ENCODE results near the gene RERG. TPM values are rescaled to one million over a fixed set of nuclear protein-coding genes. Genes with fewer than 3 reads are reported as not detected.

Gene RERG
- total RNA-seq, 1 experiment from 2014 or later, result not detected

GRCh38 chr12:15218794-15219193 lies 2.4 kb downstream of the RERG start:
- DNase-seq (ENCODE audit: low spot score), result no peak

GRCh38 chr12:15216036-15216889 lies 5.0 kb downstream of the RERG start:
- no peak for DNase-seq (ENCODE audit: low spot score)

DNA sequence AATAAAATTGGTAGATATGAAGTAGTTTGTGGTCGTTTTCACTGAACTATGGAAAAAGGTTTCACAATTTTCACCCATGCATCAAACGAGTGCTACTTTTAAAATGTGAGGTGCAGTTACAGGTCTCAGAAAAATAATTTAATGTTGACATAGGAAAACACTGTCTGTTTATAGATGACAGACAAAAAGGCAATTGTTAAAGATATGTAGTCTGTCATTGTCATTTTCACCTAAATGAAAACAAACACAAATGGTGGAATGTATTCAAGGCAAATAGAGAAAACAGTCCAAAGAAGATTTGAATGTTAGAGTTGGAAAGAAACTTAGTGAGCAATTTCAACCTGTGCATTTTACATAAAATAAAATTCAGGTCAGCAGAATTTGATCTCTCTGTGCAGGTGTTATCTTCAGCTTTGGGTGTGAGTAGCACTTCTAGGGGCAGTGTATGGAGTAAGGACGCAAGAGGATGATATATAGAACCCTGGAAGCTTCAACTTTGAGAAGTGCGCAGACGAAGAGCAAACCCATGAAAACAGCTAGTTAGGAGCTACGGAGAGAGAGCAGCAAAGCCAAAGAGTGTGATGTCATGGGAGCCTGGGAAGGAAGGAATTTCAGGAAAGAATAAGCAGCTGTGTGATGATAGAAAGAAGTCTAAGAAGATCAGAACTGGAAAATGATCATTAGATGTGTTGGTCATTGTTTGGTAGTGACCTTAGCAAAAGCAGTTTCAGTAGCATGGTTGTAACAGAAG lies 6.2 kb downstream of the RERG start:
- DNase-seq (ENCODE audit: low spot score), result no peak

- no peak for DNase-seq (ENCODE audit: low spot score)
These were observed 8.3 kb downstream of the RERG start for GRCh38 chr12:15212930-15213329.

DNA sequence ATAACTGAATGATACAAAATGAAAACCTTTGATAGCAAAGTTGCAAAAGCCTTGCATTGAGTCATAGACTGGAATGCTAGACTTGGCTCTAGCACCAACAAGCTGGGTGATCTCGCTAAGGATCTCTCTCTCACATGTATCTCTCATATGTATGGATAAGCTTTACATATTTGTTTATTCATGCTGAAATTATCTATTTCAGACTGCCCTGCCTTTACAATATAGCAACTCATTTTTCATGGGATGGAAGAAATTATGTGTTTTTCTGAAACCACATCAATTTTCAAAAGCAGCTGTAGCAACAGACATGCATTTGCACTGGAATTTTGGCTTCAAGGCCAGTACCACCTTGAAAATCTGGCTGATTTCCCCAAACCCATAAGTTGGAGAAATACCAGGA lies 11.4 kb downstream of the RERG start:
- no peak for DNase-seq (ENCODE audit: low spot score)

DNA sequence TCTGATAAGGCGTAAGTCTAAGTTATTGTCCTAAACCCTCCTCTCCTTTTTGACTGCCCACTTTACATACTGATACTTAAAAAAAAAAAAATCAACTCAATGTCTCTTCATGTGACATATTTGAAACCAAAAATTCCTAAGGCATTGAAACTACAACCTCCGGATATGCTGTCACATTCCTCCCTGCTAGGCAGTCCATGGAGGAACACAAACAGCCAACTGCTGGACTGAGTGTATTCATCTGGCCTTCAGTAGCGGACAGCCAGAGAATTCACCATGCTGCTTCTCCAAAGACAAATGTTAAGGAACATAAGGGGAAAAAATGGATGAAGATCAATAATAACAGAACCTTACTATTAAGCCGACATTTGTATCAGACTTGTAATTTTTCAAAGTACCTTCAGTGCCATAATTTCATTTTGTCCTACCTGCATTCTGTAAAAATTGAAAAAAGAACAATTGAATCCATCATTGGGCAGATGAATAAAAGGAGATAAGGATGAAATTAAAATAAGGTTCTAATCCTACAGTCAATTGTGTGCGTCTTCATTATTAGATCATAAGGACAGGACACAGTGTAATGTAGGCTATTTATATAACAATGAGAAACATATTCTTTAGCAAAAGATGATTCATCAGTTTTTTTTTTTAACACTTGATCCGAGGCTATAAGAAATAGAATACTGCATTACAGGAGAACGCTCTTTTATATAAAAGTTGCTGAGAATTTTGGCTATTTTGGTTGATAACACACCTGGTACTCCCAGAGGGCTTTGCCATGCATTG lies 12.2 kb downstream of the RERG start:
- no peak for DNase-seq (ENCODE audit: low spot score)

- no peak for DNase-seq (ENCODE audit: low spot score)
These were observed 13.1 kb downstream of the RERG start for GRCh38 chr12:15208140-15208539.

GRCh38 chr12:15206831-15207389 lies 14.3 kb downstream of the RERG start:
- DNase-seq (ENCODE audit: low spot score), result no peak

- no peak for DNase-seq (ENCODE audit: low spot score)
These were observed 14.9 kb downstream of the RERG start for GRCh38 chr12:15206338-15206737.

DNA sequence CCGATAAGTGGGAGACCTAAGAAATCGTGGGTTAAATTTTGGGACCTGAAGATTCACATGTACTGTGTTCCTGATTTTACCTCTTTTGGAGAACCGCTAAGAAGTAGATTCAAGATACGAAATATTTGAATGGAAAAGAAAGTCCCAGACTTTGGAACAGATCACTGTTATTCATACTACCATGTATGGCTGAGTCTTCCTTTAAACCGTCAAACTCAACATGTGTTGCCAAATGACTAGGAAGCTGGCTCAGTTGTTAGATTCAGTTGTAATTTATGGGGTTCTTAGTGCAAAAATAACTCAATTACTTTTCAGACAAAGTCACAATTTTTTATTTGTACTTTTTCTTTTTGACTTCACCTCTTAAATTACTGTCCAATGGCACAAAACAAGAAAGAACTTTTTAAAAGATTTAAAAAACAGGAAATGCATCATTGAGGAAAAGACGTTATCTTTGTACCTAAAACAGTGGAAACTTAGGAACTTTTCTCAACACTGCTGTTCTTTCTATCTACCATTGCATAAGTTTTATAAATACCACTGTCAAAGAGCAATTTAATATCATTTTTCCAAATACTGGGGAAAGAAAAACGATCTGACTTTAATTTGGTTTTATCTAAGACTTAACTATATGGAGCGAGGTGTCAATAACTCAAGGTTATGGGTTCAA lies 15.7 kb downstream of the RERG start:
- no peak for DNase-seq (ENCODE audit: low spot score)

- DNase-seq (ENCODE audit: low spot score), result no peak
These were observed 19.8 kb downstream of the RERG start for GRCh38 chr12:15201456-15201855.

GRCh38 chr12:15201056-15201455 lies 20.2 kb downstream of the RERG start:
- no peak for DNase-seq (ENCODE audit: low spot score)

- no peak for DNase-seq (ENCODE audit: low spot score)
These were observed 20.6 kb downstream of the RERG start for GRCh38 chr12:15200641-15201040.

- DNase-seq (ENCODE audit: low spot score), result no peak
These were observed 21.3 kb downstream of the RERG start for GRCh38 chr12:15199930-15200329.

DNA sequence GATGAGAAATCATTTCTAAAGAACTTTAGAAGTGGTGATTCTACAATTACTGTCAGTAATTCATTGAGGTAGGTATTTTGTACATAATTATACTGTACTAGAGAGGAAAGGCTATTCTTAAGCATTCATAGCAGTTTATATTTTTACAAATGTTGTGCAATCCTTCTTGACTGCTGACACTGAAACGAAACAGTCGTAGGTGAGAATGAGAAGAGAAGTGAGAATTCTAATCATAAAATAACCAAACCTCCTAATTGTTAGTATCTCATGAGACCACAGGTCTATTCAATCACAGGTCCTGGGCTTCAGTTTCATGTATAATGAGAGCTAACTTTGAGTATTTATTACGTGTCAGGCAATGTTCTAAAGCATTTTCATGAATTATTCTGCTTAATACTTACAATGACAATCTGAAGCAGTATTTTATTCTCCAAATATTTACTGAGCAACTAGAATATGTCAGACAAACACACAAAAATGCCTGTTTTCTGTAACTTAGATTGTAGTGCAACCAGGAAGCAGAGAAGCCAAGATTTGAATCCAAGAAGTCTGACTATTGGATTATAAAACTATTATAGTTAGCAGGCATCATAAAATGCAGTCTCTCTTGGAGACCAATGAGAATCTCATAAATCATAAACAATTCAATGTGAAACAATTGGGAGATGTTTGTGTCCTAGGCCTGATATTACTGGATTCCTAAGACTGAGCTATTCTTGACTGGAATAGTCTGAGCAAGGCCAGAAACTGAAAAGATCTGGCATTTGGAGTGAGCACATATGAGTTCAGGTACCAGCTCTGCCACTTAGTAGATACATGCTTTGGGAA lies 24.3 kb downstream of the RERG start:
- no peak for DNase-seq (ENCODE audit: low spot score)

DNA sequence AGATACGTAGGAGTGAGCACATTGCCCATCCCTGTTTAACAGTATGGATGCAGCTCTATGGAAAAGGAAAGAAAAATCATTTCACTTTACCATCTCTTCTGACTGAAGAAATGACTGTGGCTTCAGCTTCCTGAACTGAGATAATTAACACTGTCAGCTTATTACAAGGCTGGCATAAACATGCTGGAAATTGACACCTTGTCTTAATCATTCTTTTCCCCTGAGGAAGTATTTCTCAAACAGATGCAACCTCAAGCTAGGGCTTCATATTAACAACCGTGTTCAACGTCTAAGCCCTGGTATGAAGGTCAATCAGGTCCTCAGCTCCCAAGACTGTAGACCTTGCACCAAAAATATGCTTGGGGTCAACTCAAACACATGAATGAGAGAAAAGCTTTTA lies 25.0 kb downstream of the RERG start:
- no peak for DNase-seq (ENCODE audit: low spot score)

DNA sequence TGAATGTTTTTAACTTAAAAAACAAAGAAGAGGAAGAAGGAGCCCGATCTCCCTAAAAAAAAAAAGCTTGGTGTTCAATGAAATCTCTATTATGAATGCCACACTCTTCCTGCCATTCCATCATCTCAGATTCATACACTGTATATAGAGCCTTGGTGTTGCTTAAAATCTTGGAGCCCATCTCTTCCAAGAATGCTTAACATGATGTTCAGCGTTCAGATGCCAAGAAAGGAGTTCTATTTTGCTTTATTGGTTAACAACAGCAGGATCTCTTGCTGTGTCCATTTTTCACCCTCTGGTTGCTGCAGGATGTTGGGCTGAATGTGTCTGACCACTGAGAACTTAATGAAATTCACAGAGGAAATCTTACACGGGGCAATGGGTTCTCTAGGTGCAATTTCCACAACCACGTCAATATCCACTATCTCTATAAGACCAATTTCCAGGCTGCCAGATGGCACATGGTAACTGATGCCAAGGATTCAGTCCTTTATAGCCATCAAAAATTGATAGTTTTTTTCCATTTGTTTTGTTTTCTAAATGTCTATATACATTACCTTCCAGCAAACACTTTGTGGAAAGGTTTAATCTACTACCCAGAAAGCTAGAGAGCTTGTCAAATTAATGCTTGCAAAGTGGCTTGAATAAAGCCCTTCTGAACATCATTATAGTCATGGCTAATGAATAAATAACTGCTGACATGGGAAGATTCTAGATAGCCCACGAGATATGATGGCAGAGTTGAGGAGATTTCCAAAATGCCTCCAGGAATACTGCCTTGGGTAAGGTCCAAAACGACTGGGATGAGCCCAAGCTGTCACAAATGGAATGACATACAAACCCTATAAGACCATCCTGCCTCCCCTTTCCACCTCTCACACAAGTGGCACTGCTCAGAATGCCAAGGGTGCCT lies 26.5 kb downstream of the RERG start:
- DNase-seq (ENCODE audit: low spot score), result no peak

GRCh38 chr12:15193946-15194345 lies 27.3 kb downstream of the RERG start:
- DNase-seq (ENCODE audit: low spot score), result no peak

GRCh38 chr12:15192720-15193119 lies 28.5 kb downstream of the RERG start:
- no peak for DNase-seq (ENCODE audit: low spot score)
